GM10847 (cell line): ENCODE data around the gene ELMO1.

Experiments
- POLR2A ChIP-seq: IDR thresholded peaks from 2 replicates; pipeline ENCODE4 v1.6.1; 2011; ENCODE audit not compliant: insufficient read length; ENCODE audit errors: extremely low read depth

Gene ELMO1

GRCh38 chr7:36925207-36925606, 523.5 kb downstream of the ELMO1 start:
- no peak for TF ChIP-seq POLR2A

GRCh38 chr7:36923943-36924436, 524.7 kb downstream of the ELMO1 start:
- TF ChIP-seq POLR2A = no peak

GRCh38 chr7:36923185-36923584, 525.5 kb downstream of the ELMO1 start:
- no peak for TF ChIP-seq POLR2A

- TF ChIP-seq POLR2A = no peak
These were observed 528.2 kb downstream of the ELMO1 start for GRCh38 chr7:36920433-36920832.

GRCh38 chr7:36919738-36920137, 528.9 kb downstream of the ELMO1 start:
- TF ChIP-seq POLR2A = no peak

GRCh38 chr7:36918591-36918990, 530.1 kb downstream of the ELMO1 start:
- TF ChIP-seq POLR2A = no peak

- TF ChIP-seq POLR2A = no peak
These were observed 532.0 kb downstream of the ELMO1 start for GRCh38 chr7:36916619-36917018.

GRCh38 chr7:36916116-36916515, 532.5 kb downstream of the ELMO1 start:
- TF ChIP-seq POLR2A = no peak

GRCh38 chr7:36911788-36912187, 536.9 kb downstream of the ELMO1 start:
- TF ChIP-seq POLR2A = no peak

GRCh38 chr7:36910859-36911258, 537.8 kb downstream of the ELMO1 start:
- no peak for TF ChIP-seq POLR2A

GRCh38 chr7:36910401-36910800, 538.3 kb downstream of the ELMO1 start:
- TF ChIP-seq POLR2A = no peak

- TF ChIP-seq POLR2A = no peak
These were observed 541.6 kb downstream of the ELMO1 start for GRCh38 chr7:36906956-36907635.

GRCh38 chr7:36906448-36906847, 542.2 kb downstream of the ELMO1 start:
- no peak for TF ChIP-seq POLR2A

GRCh38 chr7:36905841-36906240, 542.8 kb downstream of the ELMO1 start:
- no peak for TF ChIP-seq POLR2A

GRCh38 chr7:36904802-36905201, 543.9 kb downstream of the ELMO1 start:
- no peak for TF ChIP-seq POLR2A

GRCh38 chr7:36904101-36904500, 544.6 kb downstream of the ELMO1 start:
- TF ChIP-seq POLR2A = no peak
